ENCODE data around the gene ZNF423. TPM values are rescaled to one million over a fixed set of nuclear protein-coding genes. Genes with fewer than 3 reads are reported as not detected.

Gene ZNF423
- total and polyA plus RNA-seq, 10 donors, result 0.36 to 7.0 (median 3.7) TPM

DNA sequence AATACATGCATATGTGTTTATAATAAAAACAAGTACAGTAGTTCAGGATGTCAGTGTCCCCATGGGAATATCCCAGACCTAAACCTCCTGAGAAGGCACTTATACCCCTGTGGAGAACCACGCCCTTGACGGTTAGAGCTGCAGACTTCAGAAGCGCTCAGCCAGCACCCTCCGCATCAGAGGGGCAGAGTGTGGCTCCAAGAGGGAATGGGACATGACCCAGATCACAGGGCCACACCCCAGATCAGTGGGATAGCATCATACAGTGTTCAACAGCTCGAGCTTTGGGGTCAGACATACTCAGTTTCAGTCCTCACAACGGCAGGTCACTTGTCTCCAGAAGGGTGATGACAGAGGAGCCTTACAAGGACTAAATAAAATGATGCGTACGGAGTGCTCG, 45.8 kb upstream of the ZNF423 start:
- TF ChIP-seq POLR2A (IDR thresholded peaks at IDR 0.05), result no peak
- TF ChIP-seq, protein P1, sequence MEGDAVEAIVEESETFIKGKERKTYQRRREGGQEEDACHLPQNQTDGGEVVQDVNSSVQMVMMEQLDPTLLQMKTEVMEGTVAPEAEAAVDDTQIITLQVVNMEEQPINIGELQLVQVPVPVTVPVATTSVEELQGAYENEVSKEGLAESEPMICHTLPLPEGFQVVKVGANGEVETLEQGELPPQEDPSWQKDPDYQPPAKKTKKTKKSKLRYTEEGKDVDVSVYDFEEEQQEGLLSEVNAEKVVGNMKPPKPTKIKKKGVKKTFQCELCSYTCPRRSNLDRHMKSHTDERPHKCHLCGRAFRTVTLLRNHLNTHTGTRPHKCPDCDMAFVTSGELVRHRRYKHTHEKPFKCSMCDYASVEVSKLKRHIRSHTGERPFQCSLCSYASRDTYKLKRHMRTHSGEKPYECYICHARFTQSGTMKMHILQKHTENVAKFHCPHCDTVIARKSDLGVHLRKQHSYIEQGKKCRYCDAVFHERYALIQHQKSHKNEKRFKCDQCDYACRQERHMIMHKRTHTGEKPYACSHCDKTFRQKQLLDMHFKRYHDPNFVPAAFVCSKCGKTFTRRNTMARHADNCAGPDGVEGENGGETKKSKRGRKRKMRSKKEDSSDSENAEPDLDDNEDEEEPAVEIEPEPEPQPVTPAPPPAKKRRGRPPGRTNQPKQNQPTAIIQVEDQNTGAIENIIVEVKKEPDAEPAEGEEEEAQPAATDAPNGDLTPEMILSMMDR (IDR thresholded peaks at IDR 0.05 in 8 of 11, conservative IDR thresholded peaks at IDR 0.05 in 3 of 11), result no peak
- TF ChIP-seq POLR2AphosphoS5 (IDR thresholded peaks at IDR 0.05), result no peak
- Histone ChIP-seq H3K4me3 (no peak overlapping the region), H3K27ac (no peak overlapping the region), H3K9me3 (no peaks in the 10 kb centered on the region), H3K36me3 (no peaks in the 10 kb centered on the region), H3K4me1 (no peaks in the 10 kb centered on the region), H3K27me3 (replicated peaks in 1 of 7) (peaks cover 0 to 5% (median 0%) of the 10 kb centered on the region in 7 donors)
- 86 to 93% (median 87%) methylated on average over 9 of the region's 9 CpGs for WGBS, 5 donors
- DNase-seq, result no peak
- intact Hi-C loops (cut with DNase I; ENCODE audit: low total_unique reads), result no loop called here

DNA sequence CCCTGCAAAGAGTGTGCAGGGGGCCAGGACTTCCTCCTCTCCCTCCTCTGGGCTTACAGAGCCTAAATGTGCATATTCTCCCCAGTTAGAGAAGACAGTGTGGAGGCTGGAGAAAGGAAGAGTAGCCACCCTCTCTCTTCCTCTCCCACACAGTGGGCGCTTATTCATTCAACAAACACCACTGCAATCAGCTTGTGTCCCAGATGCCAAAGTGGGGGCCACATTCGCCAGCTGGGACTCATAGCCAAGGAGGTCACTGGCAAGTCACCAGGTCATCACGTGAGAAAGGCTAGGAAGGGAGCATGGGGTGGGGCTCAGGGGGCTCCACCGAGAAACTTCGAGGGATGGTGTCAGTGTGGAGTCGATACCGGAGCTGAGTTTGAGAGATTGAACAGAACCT, 45.0 kb upstream of the ZNF423 start:
- H3K4me3 ChIP-seq, result no peak overlapping the region
- H3K4me1 ChIP-seq, result no peaks in the 10 kb centered on the region
- peaks cover 0 to 6% (median 0%) of the 10 kb centered on the region in 7 donors for H3K27me3 ChIP-seq (replicated peaks in 1 of 7)
- TF ChIP-seq POLR2A (IDR thresholded peaks at IDR 0.05), result no peak
- TF ChIP-seq POLR2AphosphoS5 (IDR thresholded peaks at IDR 0.05), result no peak
- TF ChIP-seq, protein P1 (IDR thresholded peaks at IDR 0.05 in 8 of 11, conservative IDR thresholded peaks at IDR 0.05 in 3 of 11), result no peak
- DNase-seq, result no peak
- H3K9me3 ChIP-seq, result no peaks in the 10 kb centered on the region
- intact Hi-C loops (cut with DNase I; ENCODE audit: low total_unique reads), result no loop called here
- no peak overlapping the region for H3K27ac ChIP-seq
- no peaks in the 10 kb centered on the region for H3K36me3 ChIP-seq
- WGBS, 5 donors, result 87 to 92% (median 88%) methylated on average over 7 of the region's 7 CpGs

DNA sequence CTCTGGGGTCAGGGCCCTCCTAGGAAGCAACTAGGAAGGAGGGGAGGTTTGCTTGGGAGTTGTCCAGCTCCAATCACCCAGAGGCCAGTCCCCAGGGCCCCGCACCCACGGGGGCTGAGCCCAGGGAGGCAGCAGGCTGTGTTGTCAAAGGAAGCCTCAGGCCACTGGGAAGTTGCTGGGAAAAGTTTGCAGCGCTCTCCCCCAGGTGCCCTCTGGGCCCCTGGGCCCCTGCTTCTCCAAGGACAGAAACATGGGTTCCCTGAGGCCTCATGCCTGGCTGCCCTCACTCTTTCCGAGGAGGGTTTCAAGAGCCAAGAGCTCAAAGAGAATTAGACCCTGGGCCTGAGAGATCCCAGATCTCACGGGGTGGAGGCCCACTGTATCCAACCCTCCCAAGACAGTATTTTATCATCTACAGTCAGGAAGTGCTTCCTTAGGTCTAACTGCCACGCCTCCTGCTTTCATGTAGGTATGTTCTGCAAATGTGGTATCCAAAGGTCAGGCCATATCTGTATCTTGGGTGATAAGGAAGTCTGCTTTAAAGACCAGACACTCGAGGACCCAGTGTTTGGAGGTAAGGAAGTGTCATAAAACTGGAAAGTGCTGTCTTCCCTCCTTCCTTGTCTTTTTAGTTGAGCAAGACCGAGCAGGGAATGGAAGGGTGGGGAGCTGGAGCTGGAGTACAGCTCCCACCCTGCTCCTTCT, 44.2 kb upstream of the ZNF423 start:
- intact Hi-C loops (cut with DNase I; ENCODE audit: low total_unique reads), result no loop called here
- Histone ChIP-seq H3K9me3 (no peaks in the 10 kb centered on the region), H3K27me3 (replicated peaks in 1 of 7) (peaks cover 0 to 12% (median 0%) of the 10 kb centered on the region in 7 donors), H3K27ac (no peak overlapping the region), H3K4me1 (no peaks in the 10 kb centered on the region), H3K4me3 (no peak overlapping the region), H3K36me3 (no peaks in the 10 kb centered on the region)
- 69 to 86% (median 75%) methylated on average over 8 of the region's 8 CpGs for WGBS, 5 donors
- no peak for DNase-seq
- TF ChIP-seq, protein P1 (IDR thresholded peaks at IDR 0.05 in 8 of 11, conservative IDR thresholded peaks at IDR 0.05 in 3 of 11), result no peak
- TF ChIP-seq POLR2AphosphoS5 (IDR thresholded peaks at IDR 0.05) (no peak), POLR2A (IDR thresholded peaks at IDR 0.05) (no peak)

DNA sequence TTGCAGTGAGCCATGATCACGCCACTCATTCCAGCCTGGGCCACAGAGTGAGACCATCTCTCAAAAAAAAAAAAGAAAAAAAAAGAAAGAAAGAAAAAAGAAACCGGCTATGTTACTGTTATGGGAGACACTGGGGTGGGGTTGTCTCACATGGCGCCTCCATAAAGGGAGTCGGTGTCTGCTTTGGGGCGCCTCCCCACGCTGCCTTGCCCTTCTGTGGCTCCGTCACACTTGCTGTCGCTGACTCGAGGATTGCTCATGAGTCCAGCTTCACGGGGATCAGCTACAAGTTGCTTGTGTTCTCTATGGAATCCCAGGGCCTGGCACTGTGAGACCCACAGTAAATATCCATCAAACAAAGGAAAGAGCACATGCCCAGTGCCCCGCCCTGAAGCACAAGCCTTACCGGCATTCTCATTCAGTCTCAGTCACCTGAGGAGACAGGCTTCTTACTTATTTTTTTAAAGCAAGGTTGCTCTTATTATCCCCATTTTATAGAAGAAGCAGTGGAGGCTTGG, 40.6 kb upstream of the ZNF423 start:
- TF ChIP-seq POLR2A (IDR thresholded peaks at IDR 0.05) (no peak), POLR2AphosphoS5 (IDR thresholded peaks at IDR 0.05) (no peak)
- TF ChIP-seq, protein P1 (IDR thresholded peaks at IDR 0.05 in 8 of 11, conservative IDR thresholded peaks at IDR 0.05 in 3 of 11), result no peak
- no peaks in the 10 kb centered on the region for H3K36me3 ChIP-seq
- 84 to 96% (median 86%) methylated on average over 12 of the region's 12 CpGs for WGBS, 5 donors
- H3K9me3 ChIP-seq, result no peaks in the 10 kb centered on the region
- no peak for DNase-seq
- no peak overlapping the region for H3K27ac ChIP-seq
- no peak overlapping the region for H3K4me3 ChIP-seq
- intact Hi-C loops (cut with DNase I; ENCODE audit: low total_unique reads), result no loop called here
- H3K4me1 ChIP-seq, result no peaks in the 10 kb centered on the region
- H3K27me3 ChIP-seq (replicated peaks in 1 of 7), result peaks cover 0 to 22% (median 0%) of the 10 kb centered on the region in 7 donors
